Sigmoid colon (tissue), 7 donors: ENCODE data around the gene HTR6. TPM values are rescaled to one million over a fixed set of nuclear protein-coding genes. Genes with fewer than 3 reads are reported as not detected.

ENCODE experiments used
- DNase-seq: peaks from one replicate; pipeline ENCODE4 v3.0.0-alpha.2; 2019
- H3K27ac ChIP-seq, 4 donors: fragments of 200-600 bp; sonication (generic); one replicate each; pipeline ENCODE4 v1.5.1; 2016 to 2019; ENCODE audit warnings: mild to moderate bottlenecking in 1 of 4
- H3K27me3 ChIP-seq, 3 donors: fragments of 200-600 bp; sonication (generic); one replicate each; pipeline ENCODE4 v1.5.1; 2019; ENCODE audit warnings: mild to moderate bottlenecking in 1 of 3
- H3K36me3 ChIP-seq, 4 donors: fragments of 200-600 bp; sonication (generic); one replicate each; pipeline ENCODE4 v1.5.1; 2016 to 2019
- H3K4me1 ChIP-seq, 4 donors: fragments of 200-600 bp; sonication (generic); one replicate each; pipeline ENCODE4 v1.5.1; 2017 to 2019
- H3K4me3 ChIP-seq, 4 donors: fragments of 200-600 bp; sonication (generic); one replicate each; pipeline ENCODE4 v1.5.1; 2017 to 2019; ENCODE audit warnings: mild to moderate bottlenecking in 2 of 4, moderate library complexity in 1 of 4
- H3K9me3 ChIP-seq, 4 donors: fragments of 200-600 bp in 3 of 4; sonication (generic) in 3 of 4; one replicate each; pipeline versions ENCODE4 v1.5.1 to v1.6.1; 2013 to 2019
- EP300 ChIP-seq, 4 donors: sonication (generic); formaldehyde crosslinking; IDR thresholded peaks; one replicate each; pipeline ENCODE4 v1.6.1; 2017; ENCODE audit warnings: antibody characterized with exemption in 4 of 4
- POLR2A ChIP-seq, 2 donors: fragments of 450-650 bp; IDR thresholded peaks; one replicate each; pipeline ENCODE4 v1.6.1; 2016; ENCODE audit warnings: antibody characterized with exemption in 2 of 2, mild to moderate bottlenecking in 2 of 2, moderate library complexity in 2 of 2
- POLR2AphosphoS5 ChIP-seq, 4 donors: sonication (generic); formaldehyde crosslinking; IDR thresholded peaks; one replicate each; pipeline ENCODE4 v1.6.1; 2017; ENCODE audit warnings: antibody characterized with exemption in 4 of 4
- WGBS, 2 donors: extraction: QIAGEN DNeasy Blood & Tissue Kit; methylation state at CpG; one replicate each; pipeline ENCODE4 v1.1.7; 2013; 5-methylcytosine and 5-hydroxymethylcytosine counted together
- intact Hi-C: fragments of 100-400 bp; cut with DNase I; formaldehyde crosslinking; loops from one replicate; pipeline ENCODE4 v1.15.1; 2023
- polyA plus RNA-seq, 3 donors: library from polyadenylated mRNA; stranded (reverse); fragments of 200-250 nt; gene quantifications; one replicate each; pipeline ENCODE4 v1.2.3, GENCODE V29; 2013
- total RNA-seq, 4 donors: library from RNA; depleted of rRNA; stranded (reverse); fragments of >200 nt; gene quantifications; one replicate each; pipeline ENCODE4 v1.1.0, GENCODE V29; 2016
- TF ChIP-seq, protein P1 (sequence below), 4 experiments: fragments of 450-650 bp in 3 of 4; fragments of 200-600 bp in 1 of 4; IDR thresholded peaks; one replicate each; pipeline ENCODE4 v1.5.1; 2016 to 2019; ENCODE audit warnings: antibody characterized with exemption in 4 of 4, mild to moderate bottlenecking in 3 of 4, moderate library complexity in 2 of 4
- donor health status: healthy with polysubstance abuse.
- donor health status: Bipolar disorder and iron deficiency.
- donor health status: healthy.

HTR6 gene
- total and polyA plus RNA-seq, 7 donors, result 0.15 TPM; not detected in 6

DNA sequence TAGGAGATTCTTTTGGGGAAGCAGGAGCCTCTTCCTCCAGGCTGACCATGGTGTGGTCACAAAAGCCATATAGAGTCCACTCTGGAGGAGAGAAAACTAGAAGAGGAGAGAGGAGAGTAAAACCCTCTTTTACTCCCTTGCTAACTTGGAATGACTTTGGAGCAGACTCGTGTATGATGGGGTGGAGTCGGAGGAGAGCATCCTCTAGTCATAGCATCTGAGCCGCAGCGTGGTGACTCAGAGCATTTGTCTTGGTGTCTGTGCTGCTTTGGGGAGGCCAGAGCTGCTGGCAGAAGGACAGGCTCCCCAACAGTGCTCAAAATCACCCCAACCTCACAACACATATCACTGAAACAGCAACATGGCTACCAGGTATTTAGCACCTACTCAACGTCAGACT lies 11.1 kb downstream of the HTR6 start:
- Histone ChIP-seq H3K4me3 (no peak overlapping the region), H3K27ac (no peak overlapping the region), H3K27me3 (peaks cover 0 to 15% (median 0%) of the 10 kb centered on the region in 3 donors)

DNA sequence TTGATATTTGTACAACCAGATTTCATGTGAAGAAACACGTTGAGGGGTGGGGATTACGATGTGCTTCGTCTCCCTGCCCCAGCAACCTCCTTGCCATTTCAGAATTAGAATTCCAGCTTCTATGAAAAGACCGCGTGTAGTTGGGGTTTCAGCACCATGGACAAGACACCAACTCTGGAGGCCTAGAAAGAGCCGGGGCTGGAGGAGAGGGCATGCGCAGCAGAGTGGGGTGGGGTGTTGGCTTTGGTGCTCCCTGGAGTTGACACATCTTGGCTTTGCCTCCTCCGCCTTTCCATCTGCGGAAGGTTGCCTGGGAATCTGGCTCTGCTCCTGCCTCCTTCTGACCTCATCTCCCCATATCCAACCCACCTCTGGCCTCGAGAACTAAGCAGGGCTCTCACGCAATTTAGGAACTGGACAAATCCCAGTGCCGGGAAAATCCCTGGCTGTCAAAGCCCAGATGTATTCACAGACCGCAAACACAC lies 11.8 kb downstream of the HTR6 start:
- H3K4me1 ChIP-seq, result no peaks in the 10 kb centered on the region
- no peaks in the 10 kb centered on the region for H3K36me3 ChIP-seq
- DNase-seq, result peak; percentile 78
- WGBS, 2 donors, result 27 to 28% methylated on average over 13 of the region's 13 CpGs
- no peaks in the 10 kb centered on the region for H3K9me3 ChIP-seq
- no peak overlapping the region for H3K27ac ChIP-seq
- intact Hi-C loops, result no loop called here
- TF ChIP-seq EP300 (IDR thresholded peaks at IDR 0.05) (no peak), POLR2AphosphoS5 (IDR thresholded peaks at IDR 0.05) (no peak), POLR2A (IDR thresholded peaks at IDR 0.05) (no peak)
- TF ChIP-seq, protein P1, sequence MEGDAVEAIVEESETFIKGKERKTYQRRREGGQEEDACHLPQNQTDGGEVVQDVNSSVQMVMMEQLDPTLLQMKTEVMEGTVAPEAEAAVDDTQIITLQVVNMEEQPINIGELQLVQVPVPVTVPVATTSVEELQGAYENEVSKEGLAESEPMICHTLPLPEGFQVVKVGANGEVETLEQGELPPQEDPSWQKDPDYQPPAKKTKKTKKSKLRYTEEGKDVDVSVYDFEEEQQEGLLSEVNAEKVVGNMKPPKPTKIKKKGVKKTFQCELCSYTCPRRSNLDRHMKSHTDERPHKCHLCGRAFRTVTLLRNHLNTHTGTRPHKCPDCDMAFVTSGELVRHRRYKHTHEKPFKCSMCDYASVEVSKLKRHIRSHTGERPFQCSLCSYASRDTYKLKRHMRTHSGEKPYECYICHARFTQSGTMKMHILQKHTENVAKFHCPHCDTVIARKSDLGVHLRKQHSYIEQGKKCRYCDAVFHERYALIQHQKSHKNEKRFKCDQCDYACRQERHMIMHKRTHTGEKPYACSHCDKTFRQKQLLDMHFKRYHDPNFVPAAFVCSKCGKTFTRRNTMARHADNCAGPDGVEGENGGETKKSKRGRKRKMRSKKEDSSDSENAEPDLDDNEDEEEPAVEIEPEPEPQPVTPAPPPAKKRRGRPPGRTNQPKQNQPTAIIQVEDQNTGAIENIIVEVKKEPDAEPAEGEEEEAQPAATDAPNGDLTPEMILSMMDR (IDR thresholded peaks at IDR 0.05), result no peak
- H3K4me3 ChIP-seq, result no peak overlapping the region
- H3K27me3 ChIP-seq, result peaks cover 0 to 15% (median 0%) of the 10 kb centered on the region in 3 donors

More for the DNA sequence above, 11.1 kb downstream of the HTR6 start:
- no peaks in the 10 kb centered on the region for H3K4me1 ChIP-seq
- DNase-seq, result no peak
- no peaks in the 10 kb centered on the region for H3K36me3 ChIP-seq
- WGBS, 2 donors, result 65 to 70% methylated on average over 5 of the region's 5 CpGs
- TF ChIP-seq, protein P1 (IDR thresholded peaks at IDR 0.05), result no peak
- TF ChIP-seq POLR2AphosphoS5 (IDR thresholded peaks at IDR 0.05) (no peak), POLR2A (IDR thresholded peaks at IDR 0.05) (no peak), EP300 (IDR thresholded peaks at IDR 0.05) (no peak)
- intact Hi-C loops, result no loop called here
- H3K9me3 ChIP-seq, result no peaks in the 10 kb centered on the region

DNA sequence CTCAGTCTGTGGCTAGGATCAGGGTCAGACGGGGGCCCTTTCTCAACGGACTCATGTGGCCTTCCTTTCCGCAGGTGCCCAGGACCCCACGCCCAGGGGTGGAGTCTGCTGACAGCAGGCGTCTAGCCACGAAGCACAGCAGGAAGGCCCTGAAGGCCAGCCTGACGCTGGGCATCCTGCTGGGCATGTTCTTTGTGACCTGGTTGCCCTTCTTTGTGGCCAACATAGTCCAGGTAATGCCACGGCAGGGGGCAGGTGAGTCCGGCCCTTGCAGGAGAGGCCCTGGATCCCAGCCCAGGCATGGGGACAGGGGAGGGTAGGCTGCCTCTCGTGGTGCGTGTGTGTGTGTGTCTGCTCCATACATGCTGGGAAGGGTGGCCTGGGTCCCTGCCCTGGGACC lies 13.8 kb downstream of the HTR6 start:
- Histone ChIP-seq H3K27me3 (peaks cover 0 to 1% (median 0%) of the 10 kb centered on the region in 3 donors), H3K36me3 (peaks cover 0 to 11% (median 0%) of the 10 kb centered on the region in 4 donors), H3K4me1 (no peaks in the 10 kb centered on the region), H3K27ac (no peak overlapping the region), H3K9me3 (no peaks in the 10 kb centered on the region), H3K4me3 (no peak overlapping the region)
- intact Hi-C loops, result no loop called here
- DNase-seq, result no peak
- no peak for TF ChIP-seq POLR2AphosphoS5 (IDR thresholded peaks at IDR 0.05)
- TF ChIP-seq, protein P1 (IDR thresholded peaks at IDR 0.05), result no peak
- TF ChIP-seq POLR2A (IDR thresholded peaks at IDR 0.05), result no peak
- TF ChIP-seq EP300 (IDR thresholded peaks at IDR 0.05), result no peak
- WGBS, 2 donors, result 26 to 67% methylated on average over 11 of the region's 11 CpGs

DNA sequence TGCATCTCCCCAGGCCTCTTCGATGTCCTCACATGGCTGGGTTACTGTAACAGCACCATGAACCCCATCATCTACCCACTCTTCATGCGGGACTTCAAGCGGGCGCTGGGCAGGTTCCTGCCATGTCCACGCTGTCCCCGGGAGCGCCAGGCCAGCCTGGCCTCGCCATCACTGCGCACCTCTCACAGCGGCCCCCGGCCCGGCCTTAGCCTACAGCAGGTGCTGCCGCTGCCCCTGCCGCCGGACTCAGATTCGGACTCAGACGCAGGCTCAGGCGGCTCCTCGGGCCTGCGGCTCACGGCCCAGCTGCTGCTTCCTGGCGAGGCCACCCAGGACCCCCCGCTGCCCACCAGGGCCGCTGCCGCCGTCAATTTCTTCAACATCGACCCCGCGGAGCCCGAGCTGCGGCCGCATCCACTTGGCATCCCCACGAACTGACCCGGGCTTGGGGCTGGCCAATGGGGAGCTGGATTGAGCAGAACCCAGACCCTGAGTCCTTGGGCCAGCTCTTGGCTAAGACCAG lies 14.3 kb downstream of the HTR6 start:
- H3K27me3 ChIP-seq, result no peaks in the 10 kb centered on the region
- DNase-seq, result no peak
- TF ChIP-seq EP300 (IDR thresholded peaks at IDR 0.05) (no peak), POLR2A (IDR thresholded peaks at IDR 0.05) (no peak), POLR2AphosphoS5 (IDR thresholded peaks at IDR 0.05) (no peak)
- TF ChIP-seq, protein P1 (IDR thresholded peaks at IDR 0.05), result no peak
- 93 to 94% methylated on average over 34 of the region's 34 CpGs for WGBS, 2 donors
- intact Hi-C loops, result no loop called here
- peaks cover 0 to 11% (median 0%) of the 10 kb centered on the region in 4 donors for H3K36me3 ChIP-seq
- H3K27ac ChIP-seq, result no peak overlapping the region
- H3K4me1 ChIP-seq, result no peaks in the 10 kb centered on the region
- no peaks in the 10 kb centered on the region for H3K9me3 ChIP-seq
- no peak overlapping the region for H3K4me3 ChIP-seq

DNA sequence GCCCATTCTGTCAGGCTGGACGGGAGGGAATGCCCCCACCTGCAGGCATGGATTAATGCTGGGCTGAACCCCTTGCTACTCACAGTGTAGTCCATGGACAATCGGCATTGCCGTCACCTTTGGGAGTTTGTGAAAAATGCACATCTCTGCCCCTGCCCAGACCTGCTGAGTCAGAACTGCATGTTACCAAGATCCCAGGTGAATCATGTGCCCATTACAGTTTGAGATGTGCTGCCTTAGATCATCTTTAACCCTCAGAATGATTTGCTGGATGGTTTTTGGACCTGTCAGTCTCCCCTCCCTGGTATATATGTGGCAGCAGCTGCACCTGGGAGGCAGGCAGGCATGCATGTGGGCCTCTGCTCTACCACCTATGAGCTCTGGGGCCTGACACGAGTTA lies 15.0 kb downstream of the HTR6 start:
- Histone ChIP-seq H3K36me3 (peaks cover 0 to 14% (median 0%) of the 10 kb centered on the region in 4 donors), H3K27me3 (no peaks in the 10 kb centered on the region), H3K4me3 (no peak overlapping the region), H3K27ac (no peak overlapping the region), H3K9me3 (no peaks in the 10 kb centered on the region), H3K4me1 (no peaks in the 10 kb centered on the region)
- 70 to 83% methylated on average over 4 of the region's 4 CpGs for WGBS, 2 donors
- DNase-seq, result no peak
- TF ChIP-seq POLR2A (IDR thresholded peaks at IDR 0.05), result no peak
- TF ChIP-seq, protein P1 (IDR thresholded peaks at IDR 0.05), result no peak
- TF ChIP-seq EP300 (IDR thresholded peaks at IDR 0.05), result no peak
- intact Hi-C loops, result no loop called here
